ENCODE results near the gene SHC2.

- TF ChIP-seq, protein P1, sequence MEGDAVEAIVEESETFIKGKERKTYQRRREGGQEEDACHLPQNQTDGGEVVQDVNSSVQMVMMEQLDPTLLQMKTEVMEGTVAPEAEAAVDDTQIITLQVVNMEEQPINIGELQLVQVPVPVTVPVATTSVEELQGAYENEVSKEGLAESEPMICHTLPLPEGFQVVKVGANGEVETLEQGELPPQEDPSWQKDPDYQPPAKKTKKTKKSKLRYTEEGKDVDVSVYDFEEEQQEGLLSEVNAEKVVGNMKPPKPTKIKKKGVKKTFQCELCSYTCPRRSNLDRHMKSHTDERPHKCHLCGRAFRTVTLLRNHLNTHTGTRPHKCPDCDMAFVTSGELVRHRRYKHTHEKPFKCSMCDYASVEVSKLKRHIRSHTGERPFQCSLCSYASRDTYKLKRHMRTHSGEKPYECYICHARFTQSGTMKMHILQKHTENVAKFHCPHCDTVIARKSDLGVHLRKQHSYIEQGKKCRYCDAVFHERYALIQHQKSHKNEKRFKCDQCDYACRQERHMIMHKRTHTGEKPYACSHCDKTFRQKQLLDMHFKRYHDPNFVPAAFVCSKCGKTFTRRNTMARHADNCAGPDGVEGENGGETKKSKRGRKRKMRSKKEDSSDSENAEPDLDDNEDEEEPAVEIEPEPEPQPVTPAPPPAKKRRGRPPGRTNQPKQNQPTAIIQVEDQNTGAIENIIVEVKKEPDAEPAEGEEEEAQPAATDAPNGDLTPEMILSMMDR (conservative IDR thresholded peaks at IDR 0.05; ENCODE audit: low read length), result no peak
- TF ChIP-seq EZH2phosphoT487 (IDR thresholded peaks at IDR 0.05; ENCODE audit: borderline replicate concordance), result no peak
Measured at GRCh38 chr19:491146-491741, 30.4 kb upstream of the SHC2 start.

All from Loucy (cell line).